Measurements from ENCODE around the gene PPP3CA. TPM values are rescaled to one million over a fixed set of nuclear protein-coding genes. Genes with fewer than 3 reads are reported as not detected.

Gene PPP3CA
- total RNA-seq, 1 experiment from 2014 or later, result 31.0 TPM

- no peak for DNase-seq (ENCODE audit: low read depth, low spot score)
- Histone ChIP-seq H3K27me3 (ENCODE audit: control insufficient read depth, insufficient read depth, low read length) (no peaks in the 10 kb centered on the region), H3K36me3 (ENCODE audit: control insufficient read depth, insufficient read depth, low read length) (no peaks in the 10 kb centered on the region), H3K4me3 (ENCODE audit: low read depth in 2 of 2, low read length in 2 of 2) (no peak overlapping the region), H3K4me1 (ENCODE audit: control insufficient read depth, insufficient read depth, low read length) (no peaks in the 10 kb centered on the region), H3K9me3 (ENCODE audit: control insufficient read depth, insufficient read depth, low read depth, low read length) (no peaks in the 10 kb centered on the region), H3K27ac (ENCODE audit: low read length) (no peak overlapping the region)
- no TSS peak for BruUV-seq (replicated peaks)
- ChIA-PET POLR2A (no interaction called here), CTCF (no interaction called here)
- intact Hi-C loops (cut with micrococcal nuclease; ENCODE audit: unreplicated experiment), result no loop called here
- ATAC-seq, result no peak
- in situ Hi-C loops (cut with HindIII; ENCODE audit: low pct_unique_long_range_greater_than_20kb, low sequenced_read_pairs), result no loop called here
- no peak for TF ChIP-seq TCF7L2 (IDR thresholded peaks at IDR 0.05; ENCODE audit: low read depth, low read length)
- TF ChIP-seq CTCF (IDR thresholded peaks at IDR 0.05), result no peak
- no peak for TF ChIP-seq REST (IDR thresholded peaks at IDR 0.05; ENCODE audit: insufficient read depth in 1 of 2, low read depth in 2 of 2, low read length in 1 of 2)
- no peak for TF ChIP-seq POLR2AphosphoS5 (IDR thresholded peaks at IDR 0.05; ENCODE audit: low read depth, low read length)
- TF ChIP-seq SIN3A (IDR thresholded peaks at IDR 0.05; ENCODE audit: borderline replicate concordance, insufficient read depth, low read depth, low read length), result no peak
Measured at GRCh38 chr4:101019941-101020401, 327.4 kb downstream of the PPP3CA start.

GRCh38 chr4:101019313-101019712 is 328.0 kb downstream of the PPP3CA start:
- H3K4me1 ChIP-seq (ENCODE audit: control insufficient read depth, insufficient read depth, low read length), result no peaks in the 10 kb centered on the region
- DNase-seq (ENCODE audit: low read depth, low spot score) (no peak), ATAC-seq (no peak)
- ChIA-PET CTCF (no interaction called here), POLR2A (no interaction called here)
- in situ Hi-C loops (cut with HindIII; ENCODE audit: low pct_unique_long_range_greater_than_20kb, low sequenced_read_pairs) (no loop called here), intact Hi-C loops (cut with micrococcal nuclease; ENCODE audit: unreplicated experiment) (no loop called here)
- no peaks in the 10 kb centered on the region for H3K36me3 ChIP-seq (ENCODE audit: control insufficient read depth, insufficient read depth, low read length)
- TF ChIP-seq CTCF (IDR thresholded peaks at IDR 0.05), result no peak
- TF ChIP-seq POLR2AphosphoS5 (IDR thresholded peaks at IDR 0.05; ENCODE audit: low read depth, low read length), result no peak
- no peak for TF ChIP-seq REST (IDR thresholded peaks at IDR 0.05; ENCODE audit: insufficient read depth in 1 of 2, low read depth in 2 of 2, low read length in 1 of 2)
- no peak for TF ChIP-seq TCF7L2 (IDR thresholded peaks at IDR 0.05; ENCODE audit: low read depth, low read length)
- no peak overlapping the region for H3K27ac ChIP-seq (ENCODE audit: low read length)
- H3K9me3 ChIP-seq (ENCODE audit: control insufficient read depth, insufficient read depth, low read depth, low read length), result no peaks in the 10 kb centered on the region
- H3K27me3 ChIP-seq (ENCODE audit: control insufficient read depth, insufficient read depth, low read length), result no peaks in the 10 kb centered on the region
- no peak overlapping the region for H3K4me3 ChIP-seq (ENCODE audit: low read depth in 2 of 2, low read length in 2 of 2)
- BruUV-seq (replicated peaks), result no TSS peak
